ENCODE results near the gene ASS1.

ASS1 gene

DNA sequence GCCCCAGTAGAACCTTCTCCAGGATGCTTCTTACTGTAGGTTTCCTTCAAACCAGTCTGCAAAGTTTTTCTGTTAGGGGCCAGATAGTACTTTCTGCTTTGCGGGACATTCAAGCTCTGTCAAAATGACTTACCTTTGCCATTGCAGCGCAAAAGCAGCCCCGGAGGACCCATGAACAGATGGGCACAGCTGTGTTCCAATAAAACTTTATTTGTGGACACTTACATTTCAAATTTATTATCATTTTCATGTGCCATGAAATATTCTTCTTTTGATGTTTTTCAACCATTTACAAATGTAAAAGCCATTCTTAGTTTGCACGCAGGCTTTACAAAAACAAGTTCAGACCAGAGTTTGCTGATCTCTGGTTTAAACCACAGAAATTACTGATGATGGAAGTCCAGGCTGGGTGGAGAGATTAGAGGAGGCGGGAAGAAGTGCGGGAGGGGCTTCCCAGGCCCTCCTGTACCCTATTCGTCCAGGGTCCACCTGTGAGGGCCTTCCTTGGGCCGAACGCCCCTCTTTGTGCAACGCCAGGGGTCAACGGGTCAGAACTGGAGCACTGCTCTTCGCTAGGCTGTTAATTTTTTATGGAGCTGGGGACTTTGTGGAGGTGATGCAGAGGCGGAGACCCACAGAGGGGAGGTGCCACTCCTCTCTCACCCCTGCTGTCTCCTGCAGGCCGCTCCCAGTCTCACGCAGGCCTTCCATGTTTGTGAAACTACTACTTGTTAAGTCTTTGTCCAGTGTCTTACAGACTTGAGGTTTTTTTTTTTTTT, 7.6 kb upstream of the ASS1 start:
- DNase-seq: no peak

DNA sequence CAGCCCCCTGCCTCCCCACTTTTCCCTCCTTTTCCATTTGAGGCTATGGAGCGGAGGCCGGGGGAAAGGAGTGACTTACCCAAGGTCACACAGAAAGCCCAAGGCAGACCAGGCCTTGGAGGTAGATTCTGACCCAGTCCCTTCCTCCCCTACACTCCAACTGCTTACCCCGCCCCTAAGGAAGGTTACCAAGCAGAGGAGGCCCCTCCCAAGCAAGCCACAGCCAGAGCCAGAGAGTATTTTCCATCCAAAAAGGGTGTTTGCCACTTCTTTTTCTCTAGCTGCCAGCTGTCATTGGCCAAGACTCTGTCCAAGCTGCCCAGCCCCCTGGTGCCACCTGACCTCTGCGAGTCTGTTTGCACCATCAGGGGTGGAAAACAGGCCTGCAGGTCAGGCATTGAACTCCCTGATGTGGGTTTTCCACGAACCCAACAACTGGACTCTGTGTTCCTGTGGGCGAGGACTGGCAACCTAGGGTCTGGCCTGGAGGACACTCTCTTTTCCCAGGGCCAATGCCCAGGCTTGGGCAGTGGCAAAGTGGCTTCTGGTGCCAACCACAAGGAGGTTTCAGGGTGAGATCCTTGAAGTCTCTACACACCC, 6.3 kb upstream of the ASS1 start:
- DNase-seq: no peak

DNA sequence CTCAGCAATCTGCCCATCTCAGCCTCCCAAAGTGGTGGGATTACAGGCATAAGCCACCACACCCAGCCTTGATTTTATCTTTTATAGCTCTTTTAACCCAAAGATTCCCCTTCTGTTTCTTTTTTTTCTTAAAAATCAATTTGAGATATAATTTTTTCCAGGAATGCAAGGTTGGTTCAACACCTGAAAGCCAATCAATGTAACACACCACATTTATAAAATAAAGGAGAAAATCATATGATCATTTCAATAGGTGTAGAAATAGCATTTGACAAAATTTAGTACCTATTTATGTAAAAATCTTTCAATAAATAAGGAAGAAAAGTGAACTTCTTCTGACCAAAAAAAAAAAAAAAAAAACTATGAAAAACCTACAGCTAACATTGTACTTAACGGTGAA, 3.7 kb upstream of the ASS1 start:
- DNase-seq: no peak

DNA sequence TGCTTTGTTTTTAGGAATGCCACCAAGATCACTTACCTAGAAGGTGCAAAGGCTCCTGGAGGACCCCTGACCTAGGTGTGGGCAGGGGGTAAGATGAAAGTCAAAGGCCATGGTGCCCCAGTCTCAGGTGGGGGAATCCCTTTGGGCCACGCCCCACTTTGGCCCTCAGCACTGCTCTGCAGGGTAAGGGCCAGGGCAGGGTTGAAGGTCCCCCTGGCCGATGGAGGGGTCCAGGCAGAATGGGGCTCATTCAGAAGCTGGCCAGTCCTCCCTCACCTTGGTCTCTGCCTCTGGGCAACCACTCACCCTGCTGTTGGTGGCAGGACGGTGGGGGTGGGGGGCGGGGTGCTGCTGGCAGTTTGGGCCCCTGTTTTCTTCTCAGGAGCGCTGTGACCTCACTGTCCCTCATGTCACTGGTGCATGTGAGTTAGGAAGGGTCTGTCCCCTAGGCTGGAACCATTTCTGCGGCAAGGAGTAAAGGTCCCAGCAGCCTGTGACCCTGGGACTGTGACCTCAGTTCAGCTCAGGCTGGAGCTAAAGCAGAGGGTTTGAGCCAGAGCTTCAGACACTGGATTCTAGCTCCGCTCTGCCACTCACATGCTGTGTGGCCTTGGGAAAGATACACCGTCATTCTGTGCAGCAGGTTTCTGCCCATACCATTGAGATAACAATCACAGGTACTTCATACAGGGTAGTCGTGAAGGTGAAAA, 1.9 kb upstream of the ASS1 start:
- no peak for DNase-seq

GRCh38 chr9:130443456-130443801, 1.3 kb upstream of the ASS1 start:
- DNase-seq: no peak

GRCh38 chr9:130443840-130444492, 795 bp upstream of the ASS1 start:
- DNase-seq: no peak

DNA sequence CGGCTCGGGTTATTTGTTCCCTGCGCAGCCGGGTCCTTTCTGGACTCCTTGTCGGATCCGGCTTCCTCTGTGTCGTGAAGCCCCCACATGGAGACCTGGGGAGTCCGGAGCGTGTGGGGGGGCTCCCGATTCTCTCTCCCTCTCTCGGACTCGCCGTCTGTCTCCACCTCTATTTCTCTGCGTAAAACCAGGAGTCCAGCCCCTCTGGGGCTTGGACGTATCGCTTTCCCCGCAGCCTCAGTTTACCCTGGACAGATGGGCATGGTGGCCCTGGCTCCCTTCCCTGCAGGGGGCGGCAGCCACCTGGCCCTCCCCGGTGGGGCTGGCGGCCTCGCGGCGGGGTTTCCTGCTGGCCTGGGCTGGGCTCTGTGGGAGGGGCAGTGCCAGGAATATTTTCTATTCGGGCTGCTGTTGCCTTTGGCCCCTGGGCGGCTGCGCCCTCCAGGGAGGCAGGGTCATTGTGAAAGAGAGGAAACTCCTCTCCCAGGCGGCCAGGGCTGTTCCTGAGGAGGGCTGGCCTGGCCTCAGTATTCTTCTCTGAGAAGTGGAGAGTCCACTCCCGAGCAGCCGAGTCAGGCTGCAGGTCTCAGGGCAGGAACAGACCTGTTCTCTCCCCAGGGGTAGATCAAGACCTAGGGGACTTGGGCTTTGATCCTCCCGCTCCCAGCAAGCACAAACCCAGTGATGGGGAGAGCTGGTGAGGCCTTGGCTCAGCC, 665 bp downstream of the ASS1 start:
- no peak for DNase-seq

DNA sequence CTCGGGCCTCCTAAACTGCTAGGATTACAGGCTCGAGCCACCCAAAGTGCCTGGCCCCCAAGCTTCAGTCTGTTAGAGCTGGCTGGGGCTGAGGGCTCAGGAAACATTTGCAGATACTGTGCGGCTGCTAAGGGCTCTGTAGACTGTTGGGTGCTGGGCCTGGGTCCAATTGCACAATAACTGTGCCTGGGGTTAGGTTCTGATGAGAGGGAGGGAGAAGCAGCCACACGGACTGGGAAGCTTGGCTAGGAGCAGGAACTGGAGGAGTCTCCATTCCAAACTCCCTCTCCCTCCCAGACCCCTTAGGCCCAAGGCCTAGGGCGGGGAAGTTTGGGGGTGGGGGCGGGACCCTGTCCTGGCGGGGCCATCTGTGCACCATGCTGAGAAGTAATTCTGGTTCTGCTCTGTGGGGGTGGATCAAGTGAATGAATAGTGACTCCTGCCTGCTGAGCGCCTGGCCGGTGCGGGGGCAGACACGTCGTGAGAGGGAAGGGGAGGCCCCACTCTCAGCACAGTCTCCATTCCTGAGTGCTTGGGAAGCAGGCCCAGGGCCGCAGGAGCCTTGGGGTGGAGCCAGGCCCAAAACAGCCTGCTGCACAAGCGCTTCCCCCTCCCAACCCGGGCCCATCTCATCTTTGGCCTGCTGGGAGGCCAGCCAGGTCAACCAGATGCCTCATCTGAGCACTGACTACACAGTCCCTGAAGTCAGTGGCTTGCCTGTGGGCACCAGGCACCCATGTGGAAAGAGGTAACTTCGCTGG, 1.5 kb downstream of the ASS1 start:
- DNase-seq: no peak

GRCh38 chr9:130447193-130447816, 2.5 kb downstream of the ASS1 start:
- no peak for DNase-seq

GRCh38 chr9:130448035-130448624, 3.4 kb downstream of the ASS1 start:
- DNase-seq: peak; percentile 27

DNA sequence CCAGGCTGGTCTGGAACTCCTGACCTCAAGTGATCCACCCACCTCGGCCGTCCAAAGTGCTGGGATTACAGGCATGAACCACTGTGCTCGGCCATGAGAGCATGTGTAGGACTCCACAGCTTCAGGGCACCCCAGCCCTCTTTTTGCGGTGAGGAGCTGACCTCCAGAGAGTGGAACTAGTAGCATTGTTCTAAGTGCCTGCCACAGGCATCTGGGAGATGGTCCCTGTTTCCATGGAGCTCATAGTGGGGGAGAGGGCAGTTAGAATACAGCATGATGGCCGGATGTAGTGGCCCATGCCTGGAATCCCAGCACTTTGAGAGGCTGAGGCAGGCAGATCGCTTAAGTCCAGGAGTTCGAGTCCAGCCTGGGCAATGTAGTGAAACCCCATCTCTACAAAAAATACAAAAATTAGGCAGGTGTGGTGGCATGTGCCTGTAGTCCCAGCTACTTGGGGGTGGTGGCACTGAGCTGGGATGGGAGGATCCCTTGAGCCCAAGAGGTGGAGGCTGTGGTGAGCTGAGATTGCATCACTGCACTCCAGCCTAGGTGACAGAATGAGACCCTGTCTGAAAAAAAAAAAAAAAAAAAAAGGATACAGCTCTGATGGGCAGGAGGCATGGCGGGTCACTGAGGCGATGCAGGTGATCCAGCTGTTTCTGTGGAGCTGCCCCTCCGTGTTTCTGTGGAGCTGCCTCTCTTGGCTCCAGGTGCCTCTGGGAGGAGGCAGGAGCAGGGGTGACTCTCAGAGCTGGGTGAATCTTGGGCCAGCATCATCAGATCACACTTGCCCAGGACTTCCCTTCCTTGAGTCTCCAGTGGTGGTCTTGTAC, 4.2 kb downstream of the ASS1 start:
- no peak for DNase-seq

DNA sequence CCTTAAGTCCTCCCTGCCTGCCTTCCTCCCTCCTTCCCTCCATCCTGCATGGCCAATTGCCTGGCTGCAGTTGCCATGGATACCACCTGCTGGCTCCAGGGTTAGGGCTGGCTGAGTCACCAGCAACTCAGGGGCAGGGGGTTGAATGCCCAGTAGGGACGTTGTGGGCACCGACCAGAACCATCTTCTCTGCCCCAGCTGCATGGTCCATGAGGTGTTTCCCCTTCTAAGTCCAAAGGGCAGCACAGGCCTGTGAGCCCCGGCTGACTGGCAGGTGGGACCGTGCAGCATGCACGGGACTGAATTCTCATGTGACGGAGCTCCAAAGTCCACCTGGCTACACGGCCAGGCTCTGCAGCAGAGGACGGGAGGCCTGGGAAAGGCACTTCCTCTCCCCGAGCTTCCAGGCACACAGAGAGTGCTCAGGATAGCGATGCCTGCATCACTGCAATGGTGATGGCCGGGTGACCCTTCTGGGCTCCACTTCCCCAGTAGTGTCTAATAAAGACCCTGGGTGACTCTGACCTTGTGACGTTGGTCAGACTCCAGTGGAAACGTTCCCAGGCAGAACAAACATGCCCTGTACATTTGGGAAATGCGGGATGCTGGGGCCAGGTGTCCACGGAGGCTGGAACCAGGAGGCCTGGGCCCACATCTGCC, 5.7 kb downstream of the ASS1 start:
- DNase-seq: no peak

DNA sequence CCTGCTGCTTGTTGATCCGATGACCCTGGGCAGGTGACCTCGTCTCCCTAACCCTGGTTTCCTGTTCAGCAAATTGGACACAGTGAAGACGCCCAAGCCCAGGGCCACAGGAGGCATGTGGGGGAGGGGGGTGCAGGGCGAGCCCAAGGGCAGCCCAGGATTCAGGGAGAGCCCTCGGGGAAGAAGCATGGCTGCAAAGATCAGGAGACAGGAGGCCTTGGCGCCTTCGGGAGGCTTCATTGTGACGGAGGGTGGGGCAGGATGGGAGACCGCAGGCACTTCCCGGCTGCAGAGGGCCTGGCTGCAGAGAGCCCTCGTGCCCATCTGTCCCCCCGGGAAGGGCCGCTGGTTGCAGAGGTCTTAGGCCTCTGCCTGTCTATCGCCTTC, 6.2 kb downstream of the ASS1 start:
- DNase-seq: no peak

DNA sequence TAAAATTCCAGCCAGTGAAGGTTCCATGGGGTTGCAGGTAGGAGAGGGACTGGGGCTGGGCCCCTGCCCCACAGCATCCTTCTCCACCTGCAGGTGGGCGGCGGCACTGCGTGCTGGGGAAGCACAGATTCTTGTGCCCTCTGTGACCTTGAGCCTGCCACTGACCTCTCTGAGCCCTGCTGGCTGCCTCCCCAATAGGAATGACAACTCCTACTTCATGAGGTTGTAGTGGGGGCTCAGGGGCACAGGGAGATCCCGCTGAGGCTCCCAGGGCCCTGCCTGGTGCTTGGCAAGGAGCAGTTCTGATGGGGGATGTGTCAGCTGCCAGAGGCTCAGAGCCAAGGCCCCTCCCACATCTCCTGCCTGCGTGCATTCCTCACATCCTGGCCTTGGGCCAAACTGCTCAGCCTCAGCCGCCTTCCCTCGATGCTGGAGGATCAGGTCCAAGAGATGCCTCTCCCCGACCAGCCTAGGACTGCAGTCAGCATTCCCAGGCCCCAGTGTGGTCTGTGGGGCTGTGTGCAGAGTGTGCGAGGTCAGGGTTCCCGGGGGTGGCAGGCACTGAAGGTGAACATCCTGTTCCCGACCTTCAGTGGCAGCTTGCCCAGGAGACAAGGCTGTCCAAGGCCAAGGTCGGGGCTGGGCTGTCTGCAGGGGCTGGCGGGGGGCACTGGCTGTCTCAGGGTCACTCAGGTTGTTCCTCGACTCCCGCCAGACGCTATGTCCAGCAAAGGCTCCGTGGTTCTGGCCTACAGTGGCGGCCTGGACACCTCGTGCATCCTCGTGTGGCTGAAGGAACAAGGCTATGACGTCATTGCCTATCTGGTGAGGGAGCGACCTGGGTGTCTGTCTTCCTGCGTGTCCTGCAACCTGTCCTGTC, 7.0 kb downstream of the ASS1 start:
- DNase-seq: peak; percentile 52

GRCh38 chr9:130452835-130453234, 8.1 kb downstream of the ASS1 start:
- no peak for DNase-seq

DNA sequence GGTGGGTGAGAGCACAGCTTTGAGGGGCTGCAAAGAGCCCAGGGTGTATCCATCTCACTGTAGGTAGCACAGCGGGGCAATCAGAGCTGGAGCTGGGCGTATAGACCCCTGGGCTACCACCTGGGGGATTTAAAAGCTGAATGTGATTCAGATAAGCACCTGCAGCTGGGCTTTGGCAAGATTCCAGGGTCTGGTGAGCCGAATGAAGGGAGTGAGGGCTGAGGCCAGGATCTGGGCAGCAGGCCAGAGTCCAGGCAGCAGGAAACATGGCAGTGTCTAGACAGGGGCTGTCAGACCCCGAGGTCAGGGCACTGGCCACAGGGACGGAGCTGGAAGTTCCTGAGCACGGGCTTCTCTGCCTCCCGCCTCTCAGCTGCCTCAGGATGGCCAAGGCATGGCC, 8.7 kb downstream of the ASS1 start:
- DNase-seq: no peak

DNA sequence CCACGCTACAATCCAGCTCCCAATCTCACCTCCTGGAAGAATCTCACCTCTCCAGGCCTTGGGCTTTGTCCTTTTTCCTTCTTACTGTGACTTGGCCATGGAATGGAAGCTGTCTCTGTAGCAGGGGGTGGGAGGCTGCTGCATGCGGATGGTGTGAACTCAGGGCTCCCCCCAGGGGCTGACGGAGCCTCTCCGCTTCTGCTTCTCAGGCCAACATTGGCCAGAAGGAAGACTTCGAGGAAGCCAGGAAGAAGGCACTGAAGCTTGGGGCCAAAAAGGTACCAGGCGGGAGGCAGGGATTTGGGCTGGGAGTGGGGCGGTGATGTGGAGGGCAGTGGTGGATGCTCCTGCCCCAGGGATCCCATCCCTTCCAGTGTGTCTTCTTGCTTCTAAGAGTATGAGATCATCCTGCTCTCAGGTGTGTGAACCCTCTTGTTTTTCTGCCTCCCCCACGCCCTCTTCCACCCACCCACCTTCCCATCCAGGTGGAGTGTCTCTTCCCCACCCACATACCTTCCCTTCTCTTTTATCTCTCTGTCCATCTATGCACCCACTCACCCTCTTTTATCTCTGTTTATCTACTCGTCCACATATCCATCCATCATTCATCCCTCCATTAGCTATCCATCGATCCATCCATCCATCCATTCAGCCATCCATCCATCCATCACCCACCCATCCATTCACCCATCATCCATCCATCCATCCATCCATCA, 9.5 kb downstream of the ASS1 start:
- no peak for DNase-seq

DNA sequence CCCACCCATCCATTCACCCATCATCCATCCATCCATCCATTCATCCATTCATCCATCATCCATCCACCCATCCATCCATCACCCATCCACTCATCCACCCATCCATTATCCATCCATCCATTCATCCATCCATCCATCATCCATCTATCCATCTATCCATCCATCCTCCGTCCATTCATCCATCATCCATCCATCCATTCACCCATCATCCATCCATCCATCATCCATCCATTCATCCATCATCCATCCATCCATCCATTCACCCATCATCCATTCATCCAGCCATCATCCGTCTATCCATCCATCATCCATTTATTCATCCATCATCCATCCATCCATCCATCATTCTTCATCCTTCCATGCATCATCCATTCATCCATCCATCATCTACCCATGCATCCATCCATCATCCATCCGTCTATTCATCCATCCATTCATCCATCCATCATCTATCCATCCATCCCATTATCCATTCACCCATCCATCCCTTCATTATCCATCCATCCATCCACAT, 10.1 kb downstream of the ASS1 start:
- DNase-seq: no peak
